ENCODE data around the gene DCDC2C. TPM values are rescaled to one million over a fixed set of nuclear protein-coding genes. Genes with fewer than 3 reads are reported as not detected.

DCDC2C gene
- total and polyA plus RNA-seq, 2 of the 4 experiments (the other 2 are of a cell fraction), result not detected

DNA sequence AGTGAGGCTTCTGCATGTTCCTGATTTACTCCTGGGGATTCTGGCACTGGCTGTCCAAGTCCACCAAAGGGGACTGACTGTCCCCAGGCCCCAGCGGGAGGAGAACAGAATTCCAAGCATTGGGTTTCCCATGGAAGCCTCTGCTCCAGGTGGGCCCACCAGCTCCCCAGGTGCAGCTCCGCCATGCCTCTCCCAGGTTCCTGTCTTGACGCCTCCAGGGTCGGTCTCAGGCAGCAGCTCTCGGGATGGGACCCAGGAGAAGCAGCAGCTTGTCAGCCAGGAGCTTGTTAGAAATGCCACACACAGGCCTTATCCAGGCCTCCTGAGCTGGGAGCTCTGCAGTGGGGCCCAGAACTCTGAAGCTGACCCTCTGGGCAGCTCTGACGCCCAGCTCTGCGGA, 47.9 kb downstream of the DCDC2C start:
- ATAC-seq (ENCODE audit: low read depth), result no peak
- POLR2A ChIA-PET (ENCODE audit: unreplicated experiment), result no interaction called here

More for the DNA sequence above, 47.9 kb downstream of the DCDC2C start:
- Histone ChIP-seq H2BK20ac (ENCODE audit: low read depth, low read length) (no peak overlapping the region), H2BK120ac (ENCODE audit: low read depth, low read length) (no peak overlapping the region), H4K91ac (ENCODE audit: insufficient read depth, low read depth, low read length) (no peak overlapping the region), H3K9me3 (ENCODE audit: control insufficient read depth, insufficient read depth, low read length) (no peaks in the 10 kb centered on the region), H3K56ac (ENCODE audit: extremely low read depth, insufficient read depth, low read length) (no peak overlapping the region), H3K27me3 (ENCODE audit: control insufficient read depth, insufficient read depth, low read length) (no peaks in the 10 kb centered on the region; the same call in 1 of the 2 replicates), H2BK15ac (ENCODE audit: low read depth, low read length) (no peak overlapping the region), H3K9me1 (ENCODE audit: insufficient read depth, low read length) (no peaks in the 10 kb centered on the region), H3K4ac (ENCODE audit: low read depth, low read length) (no peak overlapping the region), H3K18ac (ENCODE audit: low read depth, low read length) (no peak overlapping the region), H2BK5ac (ENCODE audit: low read depth, low read length, poor library complexity, severe bottlenecking) (no peak overlapping the region), H3K4me3 (ENCODE audit: insufficient read depth, low read depth, low read length) (no peak overlapping the region), H3K36me3 (ENCODE audit: control insufficient read depth, insufficient read depth, low read length) (no peaks in the 10 kb centered on the region), H3K9ac (ENCODE audit: low read depth, low read length) (no peak overlapping the region), H2AFZ (replicated peaks; ENCODE audit: low read length, poor library complexity) (no peak overlapping the region), H4K8ac (ENCODE audit: low read depth in 2 of 2, low read length in 2 of 2) (no peak overlapping the region), H3K23ac (ENCODE audit: low read depth, low read length) (no peak overlapping the region), H3K4me1 (ENCODE audit: control insufficient read depth, insufficient read depth, low read length) (peaks cover 2% of the 10 kb centered on the region; the same call in 1 of the 2 replicates), H4K20me1 (ENCODE audit: insufficient read depth, low read length) (no peaks in the 10 kb centered on the region), H3K27ac (ENCODE audit: insufficient read depth, low read length) (no peak overlapping the region), H2AK5ac (ENCODE audit: low read depth, low read length) (no peak overlapping the region), H4K5ac (ENCODE audit: low read depth, low read length) (no peak overlapping the region), H2AK9ac (replicated peaks; ENCODE audit: low read depth, low read length, poor library complexity) (no peak overlapping the region), H3K4me2 (ENCODE audit: low read depth, low read length) (no peak overlapping the region), H3K79me1 (ENCODE audit: low read depth in 1 of 2, low read length in 2 of 2) (no peaks in the 10 kb centered on the region), H3K14ac (replicated peaks; ENCODE audit: low read depth, low read length) (no peak overlapping the region)
- TF ChIP-seq BHLHE40 (IDR thresholded peaks at IDR 0.05; ENCODE audit: low read depth, low read length) (no peak), CHD1 (IDR thresholded peaks at IDR 0.05; ENCODE audit: low read depth, low read length) (no peak), MAFK (IDR thresholded peaks at IDR 0.05; ENCODE audit: low read depth, low read length) (no peak), RCOR1 (IDR thresholded peaks at IDR 0.05; ENCODE audit: insufficient replicate concordance, low read length) (no peak), MAZ (IDR thresholded peaks at IDR 0.05; ENCODE audit: borderline replicate concordance, low read depth, low read length) (no peak), RFX5 (IDR thresholded peaks at IDR 0.05; ENCODE audit: low read depth, low read length) (no peak), ELK1 (IDR thresholded peaks at IDR 0.05; ENCODE audit: borderline replicate concordance, low read depth, low read length) (no peak), MXI1 (IDR thresholded peaks at IDR 0.05; ENCODE audit: borderline replicate concordance, low read depth, low read length) (no peak), SMC3 (IDR thresholded peaks at IDR 0.05; ENCODE audit: low read depth, low read length) (no peak), POLR2A (IDR thresholded peaks at IDR 0.05; ENCODE audit: low read depth, low read length) (no peak), RAD21 (IDR thresholded peaks at IDR 0.05; ENCODE audit: low read length) (no peak), FOS (IDR thresholded peaks at IDR 0.05; ENCODE audit: low read depth, low read length) (no peak), USF2 (IDR thresholded peaks at IDR 0.05; ENCODE audit: low read depth, low read length) (no peak), CEBPB (IDR thresholded peaks at IDR 0.05; ENCODE audit: low read depth, low read length) (no peak), NFE2L2 (IDR thresholded peaks at IDR 0.05; ENCODE audit: low read depth, low read length) (no peak)
- TF ChIP-seq, protein P1, sequence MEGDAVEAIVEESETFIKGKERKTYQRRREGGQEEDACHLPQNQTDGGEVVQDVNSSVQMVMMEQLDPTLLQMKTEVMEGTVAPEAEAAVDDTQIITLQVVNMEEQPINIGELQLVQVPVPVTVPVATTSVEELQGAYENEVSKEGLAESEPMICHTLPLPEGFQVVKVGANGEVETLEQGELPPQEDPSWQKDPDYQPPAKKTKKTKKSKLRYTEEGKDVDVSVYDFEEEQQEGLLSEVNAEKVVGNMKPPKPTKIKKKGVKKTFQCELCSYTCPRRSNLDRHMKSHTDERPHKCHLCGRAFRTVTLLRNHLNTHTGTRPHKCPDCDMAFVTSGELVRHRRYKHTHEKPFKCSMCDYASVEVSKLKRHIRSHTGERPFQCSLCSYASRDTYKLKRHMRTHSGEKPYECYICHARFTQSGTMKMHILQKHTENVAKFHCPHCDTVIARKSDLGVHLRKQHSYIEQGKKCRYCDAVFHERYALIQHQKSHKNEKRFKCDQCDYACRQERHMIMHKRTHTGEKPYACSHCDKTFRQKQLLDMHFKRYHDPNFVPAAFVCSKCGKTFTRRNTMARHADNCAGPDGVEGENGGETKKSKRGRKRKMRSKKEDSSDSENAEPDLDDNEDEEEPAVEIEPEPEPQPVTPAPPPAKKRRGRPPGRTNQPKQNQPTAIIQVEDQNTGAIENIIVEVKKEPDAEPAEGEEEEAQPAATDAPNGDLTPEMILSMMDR (conservative IDR thresholded peaks at IDR 0.05; ENCODE audit: low read depth, low read length), result no peak
- intact Hi-C loops (cut with micrococcal nuclease), result no loop called here
- DNase-seq, result no peak
- in situ Hi-C loops (cut with MboI; ENCODE audit: low sequenced_read_pairs), result no loop called here
- 77% methylated on average over 4 of the region's 7 CpGs; no CpG with 5 or more reads in 1 of the 2 experiments for WGBS, 2 experiments (ENCODE audit: extremely low coverage in 2 of 2, insufficient read length in 1 of 2)
- dilution Hi-C loops (cut with HindIII; ENCODE audit: low sequenced_read_pairs, unreplicated experiment), result no loop called here
- BruUV-seq (replicated peaks), result no TSS peak
- CTCF ChIA-PET, result interaction anchor here (1.4 kb wide), 1 partner anchor 28 kb away, joined by 4 read pairs; no protein-coding TSS in a partner anchor
